Gastroesophageal sphincter (tissue), 3 donors: ENCODE measurements around the gene BTBD9.

ENCODE experiments used
- EP300 ChIP-seq: sonication (generic); formaldehyde crosslinking; IDR thresholded peaks from one replicate; pipeline ENCODE4 v1.6.1; 2017; ENCODE audit warnings: antibody characterized with exemption, mild to moderate bottlenecking
- POLR2A ChIP-seq, 2 donors: fragments of 450-650 bp; IDR thresholded peaks; one replicate each; pipeline ENCODE4 v1.6.1; 2017; ENCODE audit warnings: antibody characterized with exemption in 2 of 2, mild to moderate bottlenecking in 2 of 2, moderate library complexity in 1 of 2
- POLR2AphosphoS5 ChIP-seq: sonication (generic); formaldehyde crosslinking; IDR thresholded peaks from one replicate; pipeline ENCODE4 v1.6.1; 2017; ENCODE audit warnings: antibody characterized with exemption
- TF ChIP-seq, protein P1 (sequence below), 4 experiments: fragments of 200-600 bp in 2 of 4; fragments of 450-650 bp in 2 of 4; sonication (generic) in 1 of 4; IDR thresholded peaks; one replicate each; pipeline ENCODE4 v1.5.1; 2017 to 2019; ENCODE audit warnings: antibody characterized with exemption in 4 of 4, mild to moderate bottlenecking in 2 of 4, moderate library complexity in 2 of 4

DNA sequence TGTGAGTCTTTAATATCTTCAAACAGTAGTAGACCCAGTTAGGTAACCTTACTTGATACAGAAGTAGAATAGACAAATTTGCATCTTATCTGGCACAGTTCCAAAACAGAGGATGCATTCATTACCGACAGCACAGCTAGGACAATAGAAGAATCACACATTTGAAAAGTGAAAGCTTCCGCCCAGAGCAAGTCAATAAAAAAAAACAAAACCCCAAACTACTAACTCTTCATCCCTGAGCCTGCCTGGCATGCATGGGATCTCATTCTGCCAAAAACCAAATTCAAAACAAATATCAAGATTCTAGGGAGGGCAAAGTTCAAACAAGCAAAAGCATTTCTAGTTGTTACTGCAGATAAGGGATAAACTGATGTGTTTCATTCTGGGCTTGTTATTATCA is 235.4 kb downstream of the BTBD9 start:
- TF ChIP-seq, protein P1, sequence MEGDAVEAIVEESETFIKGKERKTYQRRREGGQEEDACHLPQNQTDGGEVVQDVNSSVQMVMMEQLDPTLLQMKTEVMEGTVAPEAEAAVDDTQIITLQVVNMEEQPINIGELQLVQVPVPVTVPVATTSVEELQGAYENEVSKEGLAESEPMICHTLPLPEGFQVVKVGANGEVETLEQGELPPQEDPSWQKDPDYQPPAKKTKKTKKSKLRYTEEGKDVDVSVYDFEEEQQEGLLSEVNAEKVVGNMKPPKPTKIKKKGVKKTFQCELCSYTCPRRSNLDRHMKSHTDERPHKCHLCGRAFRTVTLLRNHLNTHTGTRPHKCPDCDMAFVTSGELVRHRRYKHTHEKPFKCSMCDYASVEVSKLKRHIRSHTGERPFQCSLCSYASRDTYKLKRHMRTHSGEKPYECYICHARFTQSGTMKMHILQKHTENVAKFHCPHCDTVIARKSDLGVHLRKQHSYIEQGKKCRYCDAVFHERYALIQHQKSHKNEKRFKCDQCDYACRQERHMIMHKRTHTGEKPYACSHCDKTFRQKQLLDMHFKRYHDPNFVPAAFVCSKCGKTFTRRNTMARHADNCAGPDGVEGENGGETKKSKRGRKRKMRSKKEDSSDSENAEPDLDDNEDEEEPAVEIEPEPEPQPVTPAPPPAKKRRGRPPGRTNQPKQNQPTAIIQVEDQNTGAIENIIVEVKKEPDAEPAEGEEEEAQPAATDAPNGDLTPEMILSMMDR (IDR thresholded peaks at IDR 0.05): no peak
- TF ChIP-seq POLR2AphosphoS5 (no peak), EP300 (no peak), POLR2A (IDR thresholded peaks at IDR 0.05) (no peak)
